Pulmonary artery endothelial cell (primary cell): ENCODE results near the gene SPATA17. TPM values are rescaled to one million over a fixed set of nuclear protein-coding genes. Genes with fewer than 3 reads are reported as not detected.

Source experiments
- DNase-seq: peaks from one replicate; pipeline ENCODE4 v3.0.0-alpha.2; 2011; ENCODE audit warnings: low read depth, low spot score
- total RNA-seq: library from RNA; depleted of rRNA; stranded (reverse); fragments of >200 nt; gene quantifications from 2 replicates; pipeline ENCODE4 v1.2.3, GENCODE V29; 2014

Gene SPATA17
- total RNA-seq, 1 donor from 2014 or later, result 0.07 TPM

DNA sequence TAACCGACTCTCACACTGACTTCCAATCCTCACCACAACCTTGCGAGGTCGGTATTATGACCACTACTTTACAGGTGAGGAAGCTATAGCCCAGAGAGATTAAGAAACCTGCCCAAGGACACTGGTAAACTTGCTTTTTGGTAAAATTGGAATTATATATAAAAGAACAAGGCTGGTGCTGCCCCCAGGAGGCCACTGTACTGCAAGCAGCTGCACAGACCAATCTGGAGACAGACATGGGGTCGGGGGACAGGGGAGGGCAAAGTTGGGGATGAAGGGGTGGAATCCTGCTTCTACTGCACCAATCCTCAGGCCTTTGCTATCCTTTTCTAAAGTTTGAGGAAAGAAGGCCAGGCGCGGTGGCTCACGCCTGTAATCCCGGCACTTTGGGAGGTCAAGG, 280.8 kb downstream of the SPATA17 start:
- DNase-seq, result no peak

- DNase-seq, result no peak
Observed at GRCh38 chr1:217917281-217917887, 286.2 kb downstream of the SPATA17 start.

GRCh38 chr1:217919683-217920388, 288.7 kb downstream of the SPATA17 start:
- DNase-seq, result no peak

Other genes starting within 250 kb of the SPATA17 start
- 13.0 and 18.9 TPM in 2 replicates for gene GPATCH2, start 254 bp upstream of the SPATA17 start, total RNA-seq